Activated naive CD8-positive, alpha-beta T cell treated with anti-CD3 and anti-CD28 coated beads, Interleukin-2, amount 10 ng/mL, durations not matched to agents 7 days and 5 days (primary cell): Measurements from ENCODE around the gene METTL17. TPM values are rescaled to one million over a fixed set of nuclear protein-coding genes. Genes with fewer than 3 reads are reported as not detected.
A peak's percentile ranks its signal among the peaks of the same experiment; 100 is the strongest.
"Not testable (repeated sequence)": the region's sequence is repeated elsewhere in the genome, so short reads cannot be mapped to it uniquely, and the experiment has no call there.

Experiments
- ATAC-seq: fragments of 150-1000 bp; cut with Tn5 transposase; one replicate; pipeline ENCODE4 v1.10.0; 2021; ENCODE audit warnings: low read depth, moderate library complexity
- POLR2A ChIA-PET: fragments of 350-600 bp; sonication (Branson Sonifier 250); formaldehyde crosslinking; loops from one replicate; lab custom pipeline; 2021; ENCODE audit warnings: antibody characterized with exemption; lab: Charles Lee
- DNase-seq: peaks from one replicate; pipeline ENCODE4 v3.0.0; 2021
- H3K27ac Mint-ChIP-seq: one replicate; pipeline ENCODE4 v1.8.0; 2022; ENCODE audit warnings: mild to moderate bottlenecking, mixed read lengths
- H3K27me3 Mint-ChIP-seq: one replicate; pipeline ENCODE4 v1.8.0; 2022; ENCODE audit warnings: mild to moderate bottlenecking, moderate library complexity, mixed read lengths
- H3K36me3 Mint-ChIP-seq: one replicate; pipeline ENCODE4 v1.8.0; 2021; ENCODE audit warnings: mild to moderate bottlenecking, mixed read lengths
- H3K4me1 Mint-ChIP-seq: one replicate; pipeline ENCODE4 v1.8.0; 2021; ENCODE audit warnings: mixed read lengths
- H3K4me3 Mint-ChIP-seq: one replicate; pipeline ENCODE4 v1.8.0; 2022; ENCODE audit warnings: mild to moderate bottlenecking, moderate library complexity, mixed read lengths
- H3K9me3 Mint-ChIP-seq: one replicate; pipeline ENCODE4 v1.8.0; 2021; ENCODE audit warnings: mixed read lengths
- total RNA-seq, 2 experiments: library from RNA; stranded (reverse); gene quantifications; one replicate each; pipeline ENCODE4 v1.2.3, GENCODE V29; 2021

METTL17 gene
- total RNA-seq, 2 experiments from 2014 or later = 92.9 to 100 TPM

DNA sequence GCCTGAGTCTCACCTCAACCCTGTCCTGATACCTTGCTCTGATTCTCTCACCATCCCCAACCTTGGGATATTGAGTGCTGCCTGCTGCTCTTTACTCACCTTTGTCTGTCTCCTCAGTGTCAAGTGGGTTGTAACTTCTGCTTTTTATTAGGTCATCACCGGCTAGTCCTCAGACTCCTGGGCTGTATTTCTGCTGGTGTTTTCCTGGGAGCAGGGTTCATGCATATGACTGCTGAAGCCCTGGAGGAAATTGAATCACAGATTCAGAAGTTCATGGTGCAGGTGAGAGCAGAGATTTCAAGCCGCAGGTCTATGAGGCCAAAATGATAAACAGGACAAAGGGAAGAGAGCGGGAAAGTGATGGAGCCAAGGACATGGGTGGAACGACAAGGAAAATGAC, 9.8 kb downstream of the METTL17 start:
- POLR2A ChIA-PET = no interaction called here
- Mint-ChIP-seq H3K27me3 (peaks cover 1% of the 10 kb centered on the region), H3K36me3 (peaks cover 20% of the 10 kb centered on the region), H3K4me3 (no peak overlapping the region), H3K4me1 (peaks cover 11% of the 10 kb centered on the region), H3K9me3 (no peaks in the 10 kb centered on the region), H3K27ac (no peak overlapping the region)
- ATAC-seq (no peak), DNase-seq (no peak)

DNA sequence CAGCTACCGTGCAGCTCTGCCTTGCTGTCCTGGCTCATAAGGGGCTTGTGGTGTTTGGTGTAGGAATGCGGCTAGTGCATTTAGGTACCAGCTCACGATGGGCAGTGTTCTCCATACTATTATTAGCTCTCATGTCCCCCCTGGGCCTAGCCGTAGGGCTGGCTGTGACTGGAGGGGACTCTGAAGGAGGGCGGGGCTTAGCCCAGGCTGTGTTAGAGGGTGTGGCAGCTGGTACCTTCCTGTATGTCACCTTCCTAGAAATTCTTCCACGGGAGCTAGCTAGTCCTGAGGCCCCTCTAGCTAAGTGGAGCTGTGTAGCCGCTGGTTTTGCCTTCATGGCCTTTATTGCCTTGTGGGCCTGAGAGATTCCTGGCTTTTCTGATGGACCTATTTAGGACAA, 11.4 kb downstream of the METTL17 start:
- Mint-ChIP-seq H3K36me3 (peaks cover 6% of the 10 kb centered on the region), H3K27me3 (peaks cover 2% of the 10 kb centered on the region), H3K4me3 (no peak overlapping the region), H3K27ac (no peak overlapping the region), H3K9me3 (no peaks in the 10 kb centered on the region), H3K4me1 (peaks cover 8% of the 10 kb centered on the region)
- ATAC-seq (no peak), DNase-seq (no peak)
- POLR2A ChIA-PET = no interaction called here

DNA sequence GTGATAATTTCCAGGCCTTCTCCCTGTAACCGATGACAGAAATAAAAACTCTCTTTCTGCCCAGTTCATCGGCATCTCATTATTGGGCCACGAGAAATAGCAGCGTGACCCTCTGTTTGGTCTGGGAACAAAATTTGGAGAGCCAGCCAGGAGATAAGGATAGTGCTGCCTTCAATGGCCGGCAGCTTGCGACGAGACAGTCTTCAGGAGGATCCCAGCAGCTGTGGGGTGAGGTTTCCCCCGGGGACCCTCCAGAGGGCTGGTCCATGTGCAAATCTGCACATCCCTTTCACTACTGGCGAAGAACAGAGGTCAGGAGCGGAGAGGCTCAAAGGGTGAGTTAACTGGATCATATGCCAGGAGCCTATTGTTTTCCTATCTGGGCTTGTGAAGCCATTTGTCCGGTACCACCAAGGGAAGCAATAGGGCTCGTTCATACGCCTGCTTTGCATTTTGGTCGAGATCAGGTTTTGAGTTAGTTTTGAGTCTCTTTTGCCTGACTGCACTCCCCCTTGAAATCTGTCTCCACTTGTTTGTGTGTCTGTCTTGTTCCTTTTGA, 14.1 kb downstream of the METTL17 start:
- POLR2A ChIA-PET = no interaction called here
- peaks cover 6% of the 10 kb centered on the region for H3K27me3 Mint-ChIP-seq
- DNase-seq (no peak), ATAC-seq (no peak)
- H3K27ac Mint-ChIP-seq = no peak overlapping the region
- H3K36me3 Mint-ChIP-seq = no peaks in the 10 kb centered on the region
- no peaks in the 10 kb centered on the region for H3K4me1 Mint-ChIP-seq
- H3K9me3 Mint-ChIP-seq = no peaks in the 10 kb centered on the region
- no peak overlapping the region for H3K4me3 Mint-ChIP-seq

DNA sequence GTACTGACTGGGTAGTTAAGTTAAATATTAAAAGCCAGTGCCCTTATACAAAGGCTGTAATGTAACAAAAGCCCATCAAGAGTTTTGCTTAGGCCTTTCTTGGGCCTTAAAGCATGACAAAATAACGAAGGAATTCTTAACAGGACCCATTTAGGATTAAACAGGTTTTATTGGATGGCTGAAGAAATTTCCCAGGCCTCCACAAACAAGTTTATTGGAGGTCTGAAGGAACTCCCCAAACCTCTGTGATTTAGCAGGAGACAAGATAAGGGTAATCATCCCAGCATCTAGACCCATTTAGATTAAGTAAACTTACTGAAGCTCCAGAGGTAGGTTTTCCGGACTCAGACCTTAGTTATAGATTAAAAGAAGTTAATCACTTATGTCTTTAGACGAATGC, 19.9 kb downstream of the METTL17 start:
- DNase-seq, H3K4me3 Mint-ChIP-seq, ATAC-seq, H3K4me1 Mint-ChIP-seq, H3K9me3 Mint-ChIP-seq, H3K27ac Mint-ChIP-seq, POLR2A ChIA-PET, H3K36me3 Mint-ChIP-seq: not testable (repeated sequence)
- H3K27me3 Mint-ChIP-seq = peaks cover 19% of the 10 kb centered on the region

DNA sequence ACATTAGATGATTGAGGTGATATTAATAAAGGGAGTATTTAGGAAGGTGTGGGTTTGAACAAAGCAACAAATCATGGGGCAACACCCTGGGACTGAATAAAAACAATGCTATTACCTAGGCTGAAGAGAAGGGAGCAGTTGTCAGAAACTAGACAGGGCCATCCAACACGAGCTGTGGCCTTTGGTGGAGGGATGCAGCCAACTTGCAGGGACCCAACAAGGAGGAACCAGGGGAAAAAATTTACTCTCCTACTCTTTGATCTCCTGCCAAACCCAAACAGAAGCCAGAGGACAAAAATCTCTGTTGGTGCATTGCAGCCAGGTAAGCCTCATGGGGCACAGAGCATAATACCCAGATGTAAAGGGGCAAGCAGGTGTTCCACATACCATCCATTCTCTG, 21.4 kb downstream of the METTL17 start:
- DNase-seq (no peak), ATAC-seq (no peak)
- Mint-ChIP-seq H3K4me1 (no peaks in the 10 kb centered on the region), H3K27ac (no peak overlapping the region), H3K36me3 (no peaks in the 10 kb centered on the region), H3K27me3 (peaks cover 19% of the 10 kb centered on the region), H3K4me3 (no peak overlapping the region), H3K9me3 (no peaks in the 10 kb centered on the region)
- POLR2A ChIA-PET = interaction anchor here (0.6 kb wide), 1 partner anchor 98 kb away, joined by 3 read pairs; no protein-coding TSS in a partner anchor

DNA sequence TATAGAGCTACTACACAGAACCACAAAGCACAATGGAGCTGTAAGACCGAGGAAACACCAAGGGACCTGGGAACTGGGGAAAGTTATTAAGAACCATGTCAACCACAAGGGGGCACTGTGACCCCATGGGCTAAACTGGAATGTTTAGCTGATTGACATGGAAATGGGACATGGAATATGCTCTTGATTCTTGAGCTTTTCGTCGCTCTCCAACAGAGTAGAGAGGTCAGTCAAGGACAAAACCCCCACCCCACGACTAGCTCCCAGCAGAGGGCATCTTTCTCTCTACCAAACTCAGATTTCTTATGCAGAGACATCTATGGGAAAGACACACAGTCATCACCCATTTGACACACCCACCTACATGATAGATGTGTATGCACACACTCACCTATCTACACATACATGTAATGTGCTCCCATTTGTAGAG, 25.0 kb downstream of the METTL17 start:
- POLR2A ChIA-PET = interaction anchor here (1.1 to 2.0 kb wide), 4 partner anchors 54 to 90 kb away, joined by 3 to 6 read pairs (median 3); no protein-coding TSS in a partner anchor
- ATAC-seq (peak; percentile 52), DNase-seq (peak; percentile 69)
- H3K9me3 Mint-ChIP-seq = no peaks in the 10 kb centered on the region
- H3K4me3 Mint-ChIP-seq = no peak overlapping the region
- H3K4me1 Mint-ChIP-seq = no peaks in the 10 kb centered on the region
- peaks cover 15% of the 10 kb centered on the region for H3K27me3 Mint-ChIP-seq
- no peak overlapping the region for H3K27ac Mint-ChIP-seq
- no peaks in the 10 kb centered on the region for H3K36me3 Mint-ChIP-seq

DNA sequence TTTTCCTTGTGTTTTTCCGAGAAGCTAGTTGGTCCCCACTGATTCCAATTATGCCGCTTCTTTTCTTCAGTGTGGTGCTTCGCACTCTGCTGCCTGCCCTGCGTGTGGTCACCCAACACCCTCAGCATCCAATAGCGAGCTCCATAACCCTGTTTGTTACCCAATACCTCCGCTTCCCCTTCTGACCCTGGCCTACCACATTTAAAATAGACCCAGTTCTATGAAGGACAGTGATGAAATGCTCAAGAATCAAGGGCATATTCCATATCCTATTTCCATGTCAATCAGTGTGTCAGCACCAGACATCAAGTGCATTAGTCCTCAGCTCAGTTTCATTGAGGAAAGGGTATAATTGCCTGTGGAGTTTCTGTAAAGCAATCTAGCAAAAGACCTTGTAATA, 25.5 kb downstream of the METTL17 start:
- ATAC-seq = no peak
- Mint-ChIP-seq H3K27me3 (peaks cover 13% of the 10 kb centered on the region), H3K9me3 (no peaks in the 10 kb centered on the region), H3K4me1 (no peaks in the 10 kb centered on the region), H3K36me3 (no peaks in the 10 kb centered on the region), H3K27ac (no peak overlapping the region), H3K4me3 (no peak overlapping the region)
- DNase-seq = no peak
- POLR2A ChIA-PET = interaction anchor here (1.1 to 2.0 kb wide), 4 partner anchors 53 to 89 kb away, joined by 3 to 6 read pairs (median 3); no protein-coding TSS in a partner anchor

DNA sequence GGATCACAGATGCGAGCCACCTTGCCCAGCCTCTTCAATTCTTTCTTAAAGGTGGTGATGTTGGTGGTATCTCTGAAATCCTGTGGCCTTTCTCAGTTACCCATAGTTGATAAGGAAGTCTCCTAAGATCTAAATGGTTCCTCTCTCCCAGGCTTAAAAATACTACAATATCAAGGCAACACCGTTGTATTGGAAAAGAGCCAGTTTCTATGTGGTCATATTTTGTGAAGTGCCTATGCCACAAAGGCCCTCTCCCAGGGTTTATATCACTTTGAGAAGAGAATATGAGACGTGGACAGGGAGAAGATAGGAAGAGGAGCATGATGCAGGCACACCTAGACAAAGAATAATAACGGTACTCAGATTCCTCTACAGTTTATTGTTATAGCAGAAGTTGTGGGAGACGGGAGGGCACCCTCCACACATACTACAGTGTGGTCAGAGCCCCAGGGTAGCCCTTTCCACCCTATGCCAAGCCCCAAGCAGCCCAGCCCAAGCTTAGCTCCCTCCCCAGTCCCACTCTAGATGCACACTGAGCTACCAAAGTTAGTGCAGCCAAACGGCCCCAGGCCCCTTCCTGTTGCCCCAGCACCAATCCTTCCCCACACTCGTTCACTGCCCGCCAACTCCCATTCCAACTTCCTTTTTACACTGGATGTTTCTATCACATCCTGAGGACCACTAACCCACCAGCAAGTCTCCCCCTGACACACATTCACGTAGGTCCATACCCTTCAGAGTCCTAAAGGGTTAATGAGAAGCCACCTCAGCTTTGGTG, 26.8 kb downstream of the METTL17 start:
- POLR2A ChIA-PET = interaction anchor here (2.0 kb wide), 1 partner anchor 88 kb away, joined by 6 read pairs; no protein-coding TSS in a partner anchor
- H3K4me3 Mint-ChIP-seq = no peak overlapping the region
- H3K4me1 Mint-ChIP-seq = no peaks in the 10 kb centered on the region
- no peak for DNase-seq
- no peaks in the 10 kb centered on the region for H3K9me3 Mint-ChIP-seq
- ATAC-seq = no peak
- no peaks in the 10 kb centered on the region for H3K36me3 Mint-ChIP-seq
- peaks cover 10% of the 10 kb centered on the region for H3K27me3 Mint-ChIP-seq
- no peak overlapping the region for H3K27ac Mint-ChIP-seq

DNA sequence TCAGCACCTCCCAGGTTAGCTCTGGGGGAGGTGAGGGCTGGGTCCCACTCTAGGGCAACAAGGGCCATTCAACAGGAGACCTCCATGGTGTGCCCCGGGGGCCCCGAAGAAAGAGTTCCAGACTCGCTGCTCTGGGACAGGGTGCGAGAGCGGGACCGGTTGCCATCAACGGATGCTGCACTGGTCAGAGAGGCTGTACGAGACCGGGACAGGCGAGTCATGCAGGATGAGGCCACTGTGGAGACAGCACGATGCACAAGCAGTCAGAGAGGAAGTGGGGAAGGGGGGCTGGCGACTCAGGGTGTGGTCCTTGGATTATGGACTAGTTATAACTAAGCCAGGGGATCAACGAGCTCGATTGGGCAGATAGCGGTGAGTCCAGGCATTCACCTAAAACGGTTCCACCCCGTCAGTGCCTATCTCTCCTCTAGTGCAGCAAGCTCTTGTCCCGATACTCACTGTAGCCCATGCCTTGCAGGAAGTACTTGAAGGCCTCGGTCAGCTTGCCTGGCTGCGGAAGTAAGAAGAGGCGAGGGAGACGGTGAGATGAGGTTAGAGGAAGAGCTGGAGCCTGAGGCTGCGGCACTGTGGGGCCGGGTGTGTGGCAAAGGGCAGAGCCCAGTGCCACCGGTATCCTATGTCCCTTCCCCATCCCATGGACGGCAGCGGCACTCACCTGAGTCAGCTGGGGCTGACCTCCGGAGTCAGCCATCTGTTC, 27.9 kb downstream of the METTL17 start:
- no peaks in the 10 kb centered on the region for H3K36me3 Mint-ChIP-seq
- peaks cover 14% of the 10 kb centered on the region for H3K27me3 Mint-ChIP-seq
- POLR2A ChIA-PET = no interaction called here
- ATAC-seq (no peak), DNase-seq (no peak)
- no peaks in the 10 kb centered on the region for H3K4me1 Mint-ChIP-seq
- H3K9me3 Mint-ChIP-seq = no peaks in the 10 kb centered on the region
- no peak overlapping the region for H3K4me3 Mint-ChIP-seq
- no peak overlapping the region for H3K27ac Mint-ChIP-seq

DNA sequence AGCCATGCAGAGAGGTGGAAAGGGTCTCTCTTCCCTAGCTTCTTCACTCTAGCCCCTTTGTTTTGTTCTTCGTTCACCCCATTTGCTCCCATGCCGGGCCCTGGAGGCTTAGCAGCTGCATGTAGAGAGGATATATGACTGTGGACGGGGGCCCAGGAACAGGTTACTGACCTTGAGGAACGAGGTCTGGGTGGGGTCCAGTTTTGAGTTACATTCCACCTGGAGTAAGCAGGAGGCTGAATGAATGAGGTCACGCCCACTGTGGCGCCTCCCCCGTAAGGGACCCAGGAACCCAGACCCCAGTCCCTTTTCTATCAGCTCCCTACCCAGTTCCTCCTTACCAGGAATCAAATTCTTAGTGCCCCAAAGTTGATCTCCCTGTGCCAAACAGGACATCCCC, 28.5 kb downstream of the METTL17 start:
- Mint-ChIP-seq H3K36me3 (no peaks in the 10 kb centered on the region), H3K9me3 (no peaks in the 10 kb centered on the region), H3K27ac (no peak overlapping the region), H3K27me3 (peaks cover 12% of the 10 kb centered on the region), H3K4me1 (peaks cover 1% of the 10 kb centered on the region), H3K4me3 (no peak overlapping the region)
- no peak for ATAC-seq
- POLR2A ChIA-PET = no interaction called here
- DNase-seq = no peak

DNA sequence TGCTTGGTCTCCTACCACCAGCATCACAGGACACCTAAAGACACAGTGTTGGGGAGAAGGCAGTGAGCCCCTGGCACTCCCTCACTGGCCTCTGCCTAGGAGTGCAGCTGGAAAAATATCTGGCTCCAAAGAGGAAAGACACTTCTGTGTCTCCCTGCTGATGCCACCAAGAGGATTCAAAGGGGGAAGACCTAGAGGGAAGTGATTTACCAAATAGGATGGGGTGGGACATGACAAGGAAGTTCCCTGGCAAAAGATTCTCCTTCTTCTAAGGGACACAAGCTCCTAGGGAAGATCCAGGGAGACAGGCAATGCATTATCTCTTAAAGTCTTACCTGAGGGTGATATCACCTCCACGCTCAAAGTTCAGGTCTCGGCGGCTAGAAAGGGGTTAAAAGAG, 29.0 kb downstream of the METTL17 start:
- DNase-seq = no peak
- no peak overlapping the region for H3K4me3 Mint-ChIP-seq
- POLR2A ChIA-PET = no interaction called here
- no peaks in the 10 kb centered on the region for H3K9me3 Mint-ChIP-seq
- no peaks in the 10 kb centered on the region for H3K36me3 Mint-ChIP-seq
- H3K27ac Mint-ChIP-seq = no peak overlapping the region
- H3K4me1 Mint-ChIP-seq = peaks cover 2% of the 10 kb centered on the region
- peaks cover 16% of the 10 kb centered on the region for H3K27me3 Mint-ChIP-seq
- no peak for ATAC-seq

DNA sequence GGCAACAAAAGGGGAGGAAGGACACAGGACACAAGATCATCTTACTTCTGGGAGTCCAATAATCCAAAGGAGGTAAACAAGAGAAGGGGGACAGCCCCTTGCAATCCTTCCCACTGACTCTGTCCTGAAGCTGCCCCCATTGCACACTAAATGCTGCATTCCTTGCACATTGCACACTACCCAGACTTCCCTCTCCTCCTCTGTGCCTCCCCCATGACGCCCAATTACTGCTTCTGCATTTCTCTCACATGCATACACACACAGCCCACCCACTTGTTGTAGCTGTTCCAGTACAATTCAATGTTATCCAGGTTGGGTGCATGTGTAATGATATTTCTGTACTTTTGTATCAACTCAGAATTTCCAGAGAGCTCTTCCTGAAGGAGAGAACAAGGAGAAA, 29.6 kb downstream of the METTL17 start:
- H3K4me1 Mint-ChIP-seq = peaks cover 8% of the 10 kb centered on the region
- POLR2A ChIA-PET = no interaction called here
- ATAC-seq = no peak
- DNase-seq = no peak
- no peak overlapping the region for H3K4me3 Mint-ChIP-seq
- no peaks in the 10 kb centered on the region for H3K36me3 Mint-ChIP-seq
- no peaks in the 10 kb centered on the region for H3K9me3 Mint-ChIP-seq
- H3K27ac Mint-ChIP-seq = no peak overlapping the region
- H3K27me3 Mint-ChIP-seq = peaks cover 18% of the 10 kb centered on the region

DNA sequence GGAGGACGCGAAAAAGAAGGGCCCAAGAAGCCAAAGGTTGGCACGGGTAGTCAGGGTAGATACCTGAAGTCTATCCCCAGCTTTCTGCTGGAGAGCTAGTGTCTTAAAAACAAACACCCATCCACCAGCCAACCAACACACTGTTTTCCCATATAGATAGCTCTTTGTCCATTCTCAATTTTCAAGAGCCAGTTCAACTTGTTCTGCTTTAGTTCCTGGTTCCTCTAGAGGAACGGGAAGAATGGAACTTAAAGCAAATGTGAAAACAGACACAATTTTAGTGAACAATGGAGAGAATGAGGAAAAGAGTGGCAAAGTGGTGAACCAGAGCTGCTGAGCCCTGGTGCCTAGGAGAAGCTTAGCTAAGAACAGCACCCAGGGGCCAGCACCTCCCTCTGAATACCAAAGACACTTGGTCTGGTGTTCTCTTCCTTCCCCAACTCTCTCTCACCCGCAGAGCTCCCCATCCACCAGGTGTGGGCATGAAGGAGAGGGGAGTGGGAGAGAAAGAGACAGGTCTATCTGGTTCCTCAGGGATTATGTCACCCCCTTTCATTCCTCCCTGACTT, 31.3 kb downstream of the METTL17 start:
- Mint-ChIP-seq H3K36me3 (no peaks in the 10 kb centered on the region), H3K27ac (no peak overlapping the region), H3K4me3 (no peak overlapping the region), H3K4me1 (peaks cover 10% of the 10 kb centered on the region), H3K9me3 (no peaks in the 10 kb centered on the region), H3K27me3 (peaks cover 22% of the 10 kb centered on the region)
- POLR2A ChIA-PET = interaction anchor here (1.0 kb wide), 1 partner anchor 50 kb away, joined by 4 read pairs; the partner anchor contains the start of gene ARHGEF40
- DNase-seq = no peak
- no peak for ATAC-seq
